Neural cell (in vitro differentiated cells): ENCODE results near the gene SAA1. TPM values are rescaled to one million over a fixed set of nuclear protein-coding genes. Genes with fewer than 3 reads are reported as not detected.

Source experiments
- H2AFZ ChIP-seq: fragments of 200-600, 300-800 bp; sonication (generic), shearing (Covaris generic); 2 replicates; pipeline ENCODE4 v1.6.0; 2014; ENCODE audit warnings: low read depth, mild to moderate bottlenecking, antibody characterized with exemption, low read length, moderate library complexity
- H3F3A ChIP-seq: fragments of 200-600 bp; shearing (Covaris generic); 2 replicates; pipeline ENCODE4 v1.6.1; 2016; ENCODE audit warnings: mild to moderate bottlenecking, moderate library complexity, mixed read lengths, antibody characterized with exemption, low read length; ENCODE audit not compliant: insufficient read depth, poor library complexity, severe bottlenecking
- H3K27ac ChIP-seq: fragments of 200-600, 300-800 bp; sonication (generic), shearing (Covaris generic); 2 replicates; pipeline ENCODE4 v1.5.1; 2014; ENCODE audit warnings: mild to moderate bottlenecking, low read length, moderate library complexity
- H3K27me3 ChIP-seq: fragments of 300-800, 200-600 bp; sonication (generic), shearing (Covaris generic); 2 replicates; pipeline ENCODE4 v1.6.0; 2014; ENCODE audit warnings: mild to moderate bottlenecking, low read depth, low read length, moderate library complexity; ENCODE audit not compliant: insufficient read depth
- H3K36me3 ChIP-seq: fragments of 300-800, 200-600 bp; sonication (generic), shearing (Covaris generic); 2 replicates; pipeline ENCODE4 v1.5.1; 2014; ENCODE audit warnings: mild to moderate bottlenecking, antibody characterized with exemption, low read length, moderate library complexity; ENCODE audit not compliant: insufficient read depth
- H3K4me2 ChIP-seq: fragments of 300-800, 200-600 bp; sonication (generic), shearing (Covaris generic); 2 replicates; pipeline ENCODE4 v1.6.0; 2014; ENCODE audit warnings: mild to moderate bottlenecking, low read length
- H3K4me3 ChIP-seq: fragments of 300-800, 200-600 bp; sonication (generic), shearing (Covaris generic); 2 replicates; pipeline ENCODE4 v1.5.1; 2014; ENCODE audit warnings: mild to moderate bottlenecking, low read length, moderate library complexity
- H3K79me2 ChIP-seq: fragments of 200-600 bp; shearing (Covaris generic); replicated peaks from 2 replicates; pipeline ENCODE4 v1.6.0; 2014; ENCODE audit warnings: mild to moderate bottlenecking, low read length, moderate library complexity; ENCODE audit not compliant: insufficient read depth
- H3K9ac ChIP-seq: fragments of 300-800, 200-600 bp; sonication (generic), shearing (Covaris generic); 2 replicates; pipeline ENCODE4 v1.6.1; 2016; ENCODE audit warnings: mild to moderate bottlenecking, low read length, mixed read lengths
- H3K9me2 ChIP-seq: fragments of 200-600 bp; shearing (Covaris generic); 2 replicates; pipeline ENCODE4 v1.6.1; 2016; ENCODE audit warnings: mild to moderate bottlenecking, low read length, mixed read lengths; ENCODE audit not compliant: insufficient read depth
- H3K9me3 ChIP-seq: fragments of 200-600, 300-800 bp; sonication (generic), shearing (Covaris generic); 2 replicates; pipeline ENCODE4 v1.6.1; 2016; ENCODE audit warnings: mild to moderate bottlenecking, mixed run types, low read length, moderate library complexity, mixed read lengths
- H4K20me1 ChIP-seq: fragments of 200-600 bp; shearing (Covaris generic); 2 replicates; pipeline ENCODE4 v1.6.1; 2016; ENCODE audit warnings: mild to moderate bottlenecking, mixed run types; ENCODE audit not compliant: insufficient read depth
- EP300 ChIP-seq: fragments of 450-650 bp; conservative IDR thresholded peaks from 2 replicates; pipeline ENCODE4 v1.6.1; 2014; ENCODE audit warnings: antibody characterized with exemption, mild to moderate bottlenecking, moderate library complexity; ENCODE audit not compliant: poor library complexity, severe bottlenecking
- EZH2 ChIP-seq: fragments of 200-600, 300-800 bp; shearing (Covaris generic), sonication (generic); IDR thresholded peaks from 2 replicates; pipeline ENCODE4 v1.6.1; 2014; ENCODE audit warnings: antibody characterized with exemption, low read length, borderline replicate concordance, mild to moderate bottlenecking; ENCODE audit not compliant: insufficient read depth, poor library complexity, severe bottlenecking
- MXI1 ChIP-seq: fragments of 450-650 bp; conservative IDR thresholded peaks from 2 replicates; pipeline ENCODE4 v1.6.1; 2014; ENCODE audit warnings: antibody characterized with exemption, mild to moderate bottlenecking; ENCODE audit not compliant: poor library complexity, severe bottlenecking
- POLR2AphosphoS5 ChIP-seq: IDR thresholded peaks from 2 replicates; pipeline ENCODE4 v1.6.1; 2012
- RAD21 ChIP-seq: fragments of 450-650 bp; conservative IDR thresholded peaks from 2 replicates; pipeline ENCODE4 v1.6.1; 2014; ENCODE audit warnings: antibody characterized with exemption, mild to moderate bottlenecking, moderate library complexity
- SMC3 ChIP-seq: fragments of 450-650 bp; conservative IDR thresholded peaks from 2 replicates; pipeline ENCODE4 v1.6.1; 2014; ENCODE audit warnings: antibody characterized with exemption, mild to moderate bottlenecking, moderate library complexity; ENCODE audit not compliant: poor library complexity
- TAF1 ChIP-seq: IDR thresholded peaks from 2 replicates; pipeline ENCODE4 v1.6.1; 2012; ENCODE audit warnings: low read depth
- polyA plus RNA-seq: library from polyadenylated mRNA; depleted of rRNA; stranded (reverse); fragments of >200 nt; gene quantifications from 2 replicates; pipeline ENCODE4 v1.2.3, GENCODE V29; 2014
- TF ChIP-seq, protein P1 (sequence below): fragments of 450-650 bp; IDR thresholded peaks from 2 replicates; pipeline ENCODE4 v1.5.1; 2014; ENCODE audit warnings: antibody characterized with exemption, mild to moderate bottlenecking, moderate library complexity; ENCODE audit not compliant: poor library complexity, severe bottlenecking
- TF ChIP-seq, protein P2 (sequence below): IDR thresholded peaks from 2 replicates; pipeline ENCODE4 v1.6.1; 2012; ENCODE audit warnings: borderline replicate concordance

Gene SAA1
- polyA plus RNA-seq, 1 donor from 2014 or later = not detected

- H3K9me3 ChIP-seq = no peaks in the 10 kb centered on the region
- no peaks in the 10 kb centered on the region for H3K27me3 ChIP-seq
- no peaks in the 10 kb centered on the region for H3F3A ChIP-seq
- H3K36me3 ChIP-seq = peaks cover 4% of the 10 kb centered on the region
- TF ChIP-seq POLR2AphosphoS5 = no peak
- no peak for TF ChIP-seq SMC3
- TF ChIP-seq, protein P1, sequence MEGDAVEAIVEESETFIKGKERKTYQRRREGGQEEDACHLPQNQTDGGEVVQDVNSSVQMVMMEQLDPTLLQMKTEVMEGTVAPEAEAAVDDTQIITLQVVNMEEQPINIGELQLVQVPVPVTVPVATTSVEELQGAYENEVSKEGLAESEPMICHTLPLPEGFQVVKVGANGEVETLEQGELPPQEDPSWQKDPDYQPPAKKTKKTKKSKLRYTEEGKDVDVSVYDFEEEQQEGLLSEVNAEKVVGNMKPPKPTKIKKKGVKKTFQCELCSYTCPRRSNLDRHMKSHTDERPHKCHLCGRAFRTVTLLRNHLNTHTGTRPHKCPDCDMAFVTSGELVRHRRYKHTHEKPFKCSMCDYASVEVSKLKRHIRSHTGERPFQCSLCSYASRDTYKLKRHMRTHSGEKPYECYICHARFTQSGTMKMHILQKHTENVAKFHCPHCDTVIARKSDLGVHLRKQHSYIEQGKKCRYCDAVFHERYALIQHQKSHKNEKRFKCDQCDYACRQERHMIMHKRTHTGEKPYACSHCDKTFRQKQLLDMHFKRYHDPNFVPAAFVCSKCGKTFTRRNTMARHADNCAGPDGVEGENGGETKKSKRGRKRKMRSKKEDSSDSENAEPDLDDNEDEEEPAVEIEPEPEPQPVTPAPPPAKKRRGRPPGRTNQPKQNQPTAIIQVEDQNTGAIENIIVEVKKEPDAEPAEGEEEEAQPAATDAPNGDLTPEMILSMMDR = no peak
- no peak for TF ChIP-seq EZH2
- TF ChIP-seq EP300 = no peak
- TF ChIP-seq TAF1 = no peak
- TF ChIP-seq MXI1 = no peak
- no peaks in the 10 kb centered on the region for H4K20me1 ChIP-seq
- H2AFZ ChIP-seq = no peak overlapping the region
- no peak overlapping the region for H3K4me2 ChIP-seq
- no peaks in the 10 kb centered on the region for H3K79me2 ChIP-seq
- H3K4me3 ChIP-seq = no peak overlapping the region
- no peak overlapping the region for H3K27ac ChIP-seq
- H3K9me2 ChIP-seq = no peaks in the 10 kb centered on the region
- no peak overlapping the region for H3K9ac ChIP-seq
Measured at GRCh38 chr11:18280438-18281045, 14.5 kb downstream of the SAA1 start.

DNA sequence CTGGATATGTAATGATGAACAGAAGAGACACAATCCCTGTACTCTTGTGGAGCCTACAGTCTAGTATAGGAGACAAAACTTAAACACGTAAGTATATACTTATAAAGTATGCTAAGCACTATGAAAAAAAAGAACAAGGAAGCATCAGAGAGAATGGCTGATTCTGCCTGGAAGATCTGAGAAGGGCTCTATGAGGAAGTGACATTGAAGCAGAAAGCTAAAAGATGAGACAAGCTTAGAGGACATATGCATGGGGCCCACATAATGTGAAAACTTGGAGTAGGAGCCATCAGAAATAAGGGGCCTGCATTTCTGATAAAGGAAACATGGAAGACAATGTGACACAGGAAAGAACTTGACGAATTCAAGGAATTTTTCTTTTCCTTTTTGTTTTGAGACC lies 16.6 kb downstream of the SAA1 start:
- Histone ChIP-seq H3K9ac (no peak overlapping the region), H2AFZ (no peak overlapping the region), H3K27ac (no peak overlapping the region), H3K4me3 (no peak overlapping the region), H3K9me3 (no peaks in the 10 kb centered on the region), H3K36me3 (peaks cover 4% of the 10 kb centered on the region), H3K79me2 (no peaks in the 10 kb centered on the region), H4K20me1 (no peaks in the 10 kb centered on the region), H3K27me3 (no peaks in the 10 kb centered on the region), H3K4me2 (no peak overlapping the region), H3F3A (no peaks in the 10 kb centered on the region), H3K9me2 (no peaks in the 10 kb centered on the region)
- TF ChIP-seq POLR2AphosphoS5 = no peak
- TF ChIP-seq, protein P2, sequence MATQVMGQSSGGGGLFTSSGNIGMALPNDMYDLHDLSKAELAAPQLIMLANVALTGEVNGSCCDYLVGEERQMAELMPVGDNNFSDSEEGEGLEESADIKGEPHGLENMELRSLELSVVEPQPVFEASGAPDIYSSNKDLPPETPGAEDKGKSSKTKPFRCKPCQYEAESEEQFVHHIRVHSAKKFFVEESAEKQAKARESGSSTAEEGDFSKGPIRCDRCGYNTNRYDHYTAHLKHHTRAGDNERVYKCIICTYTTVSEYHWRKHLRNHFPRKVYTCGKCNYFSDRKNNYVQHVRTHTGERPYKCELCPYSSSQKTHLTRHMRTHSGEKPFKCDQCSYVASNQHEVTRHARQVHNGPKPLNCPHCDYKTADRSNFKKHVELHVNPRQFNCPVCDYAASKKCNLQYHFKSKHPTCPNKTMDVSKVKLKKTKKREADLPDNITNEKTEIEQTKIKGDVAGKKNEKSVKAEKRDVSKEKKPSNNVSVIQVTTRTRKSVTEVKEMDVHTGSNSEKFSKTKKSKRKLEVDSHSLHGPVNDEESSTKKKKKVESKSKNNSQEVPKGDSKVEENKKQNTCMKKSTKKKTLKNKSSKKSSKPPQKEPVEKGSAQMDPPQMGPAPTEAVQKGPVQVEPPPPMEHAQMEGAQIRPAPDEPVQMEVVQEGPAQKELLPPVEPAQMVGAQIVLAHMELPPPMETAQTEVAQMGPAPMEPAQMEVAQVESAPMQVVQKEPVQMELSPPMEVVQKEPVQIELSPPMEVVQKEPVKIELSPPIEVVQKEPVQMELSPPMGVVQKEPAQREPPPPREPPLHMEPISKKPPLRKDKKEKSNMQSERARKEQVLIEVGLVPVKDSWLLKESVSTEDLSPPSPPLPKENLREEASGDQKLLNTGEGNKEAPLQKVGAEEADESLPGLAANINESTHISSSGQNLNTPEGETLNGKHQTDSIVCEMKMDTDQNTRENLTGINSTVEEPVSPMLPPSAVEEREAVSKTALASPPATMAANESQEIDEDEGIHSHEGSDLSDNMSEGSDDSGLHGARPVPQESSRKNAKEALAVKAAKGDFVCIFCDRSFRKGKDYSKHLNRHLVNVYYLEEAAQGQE = no peak

- Histone ChIP-seq H3K36me3 (peaks cover 4% of the 10 kb centered on the region), H3K4me3 (no peak overlapping the region), H3K9me3 (no peaks in the 10 kb centered on the region), H3K9me2 (no peaks in the 10 kb centered on the region), H3K27ac (no peak overlapping the region), H3K27me3 (no peaks in the 10 kb centered on the region), H3K79me2 (no peaks in the 10 kb centered on the region), H3K9ac (no peak overlapping the region), H2AFZ (no peak overlapping the region), H3K4me2 (no peak overlapping the region), H4K20me1 (no peaks in the 10 kb centered on the region), H3F3A (no peaks in the 10 kb centered on the region)
- TF ChIP-seq, protein P1 = no peak
- TF ChIP-seq RAD21 (no peak), SMC3 (no peak), MXI1 (no peak), EZH2 (no peak), POLR2AphosphoS5 (no peak), TAF1 (no peak), EP300 (no peak)
- TF ChIP-seq, protein P2 = no peak
Measured at GRCh38 chr11:18285841-18286240, 19.8 kb downstream of the SAA1 start.
